ENCODE measurements around the gene TBC1D24.
A peak's percentile ranks its signal among the peaks of the same experiment; 100 is the strongest.
"Not testable (repeated sequence)": the region's sequence is repeated elsewhere in the genome, so short reads cannot be mapped to it uniquely, and the experiment has no call there.

The TBC1D24 gene

GRCh38 chr16:2531696-2532493 is 57.0 kb downstream of the TBC1D24 start:
- in situ Hi-C loops (cut with HindIII; ENCODE audit: low sequenced_read_pairs) = no loop called here
- peak; percentile 87 for DNase-seq (ENCODE audit: low read depth)
- peak overlapping the region; percentile 52 for H3K4me3 ChIP-seq (ENCODE audit: low read depth, low read length)
- TF ChIP-seq, protein P1, sequence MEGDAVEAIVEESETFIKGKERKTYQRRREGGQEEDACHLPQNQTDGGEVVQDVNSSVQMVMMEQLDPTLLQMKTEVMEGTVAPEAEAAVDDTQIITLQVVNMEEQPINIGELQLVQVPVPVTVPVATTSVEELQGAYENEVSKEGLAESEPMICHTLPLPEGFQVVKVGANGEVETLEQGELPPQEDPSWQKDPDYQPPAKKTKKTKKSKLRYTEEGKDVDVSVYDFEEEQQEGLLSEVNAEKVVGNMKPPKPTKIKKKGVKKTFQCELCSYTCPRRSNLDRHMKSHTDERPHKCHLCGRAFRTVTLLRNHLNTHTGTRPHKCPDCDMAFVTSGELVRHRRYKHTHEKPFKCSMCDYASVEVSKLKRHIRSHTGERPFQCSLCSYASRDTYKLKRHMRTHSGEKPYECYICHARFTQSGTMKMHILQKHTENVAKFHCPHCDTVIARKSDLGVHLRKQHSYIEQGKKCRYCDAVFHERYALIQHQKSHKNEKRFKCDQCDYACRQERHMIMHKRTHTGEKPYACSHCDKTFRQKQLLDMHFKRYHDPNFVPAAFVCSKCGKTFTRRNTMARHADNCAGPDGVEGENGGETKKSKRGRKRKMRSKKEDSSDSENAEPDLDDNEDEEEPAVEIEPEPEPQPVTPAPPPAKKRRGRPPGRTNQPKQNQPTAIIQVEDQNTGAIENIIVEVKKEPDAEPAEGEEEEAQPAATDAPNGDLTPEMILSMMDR (IDR thresholded peaks at IDR 0.05; ENCODE audit: low read depth, low read length, missing control alignments) = no peak

GRCh38 chr16:2532494-2533141 is 57.7 kb downstream of the TBC1D24 start:
- TF ChIP-seq, protein P1 (IDR thresholded peaks at IDR 0.05; ENCODE audit: low read depth, low read length, missing control alignments) = no peak
- DNase-seq (ENCODE audit: low read depth) = no peak
- in situ Hi-C loops (cut with HindIII; ENCODE audit: low sequenced_read_pairs) = no loop called here
- H3K4me3 ChIP-seq (ENCODE audit: low read depth, low read length) = peak overlapping the region; percentile 52

- DNase-seq (ENCODE audit: low read depth); in situ Hi-C loops (cut with HindIII; ENCODE audit: low sequenced_read_pairs): not testable (repeated sequence)
Measured at GRCh38 chr16:2533142-2533755, 58.3 kb downstream of the TBC1D24 start.

DNA sequence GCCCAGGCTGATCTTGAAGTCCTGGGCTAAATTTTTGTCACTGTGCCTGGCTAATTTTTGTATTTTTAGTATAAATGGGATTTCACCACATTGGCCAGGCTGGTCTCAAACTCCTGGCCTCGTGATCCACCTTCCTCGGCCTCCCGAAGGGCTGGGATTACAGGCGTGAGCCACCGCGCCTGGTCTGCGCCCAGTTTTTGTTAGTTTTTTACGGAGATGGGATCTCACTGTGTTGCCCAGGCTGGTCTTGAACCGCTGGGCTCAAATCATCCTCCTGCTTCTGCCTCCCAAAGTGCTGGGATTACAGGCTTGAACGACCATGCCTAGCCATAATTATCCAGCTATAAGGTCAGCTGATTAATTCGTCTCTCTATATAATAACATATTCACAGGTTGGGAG is 59.0 kb downstream of the TBC1D24 start:
- TF ChIP-seq, protein P1 (IDR thresholded peaks at IDR 0.05; ENCODE audit: low read depth, low read length, missing control alignments) = no peak
- in situ Hi-C loops (cut with HindIII; ENCODE audit: low sequenced_read_pairs) = no loop called here
- no peak for DNase-seq (ENCODE audit: low read depth)
- no peak overlapping the region for H3K4me3 ChIP-seq (ENCODE audit: low read depth, low read length)

More at GRCh38 chr16:2533142-2533755, 58.3 kb downstream of the TBC1D24 start:
- H3K4me3 ChIP-seq (ENCODE audit: low read depth, low read length) = not testable (repeated sequence)

DNA sequence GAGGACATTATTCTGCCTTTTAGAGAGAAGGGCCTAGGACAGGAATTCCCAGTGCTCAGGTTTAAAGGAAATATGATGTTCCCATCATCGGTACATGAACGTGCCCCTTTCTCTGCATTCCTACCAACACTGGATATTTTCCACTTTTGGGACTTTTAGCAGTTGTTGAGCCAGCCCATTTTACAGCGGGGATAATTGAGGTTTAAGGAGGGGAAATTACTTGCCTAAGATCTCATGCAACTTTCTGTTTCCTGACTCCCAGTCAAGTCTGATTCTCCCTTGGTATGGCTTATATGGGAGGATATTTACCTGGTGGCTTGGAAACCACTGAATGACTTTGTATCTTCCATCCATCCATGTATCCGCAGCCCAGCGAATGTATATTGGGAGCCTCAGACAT is 59.4 kb downstream of the TBC1D24 start:
- H3K4me3 ChIP-seq (ENCODE audit: low read depth, low read length); DNase-seq (ENCODE audit: low read depth); in situ Hi-C loops (cut with HindIII; ENCODE audit: low sequenced_read_pairs): not testable (repeated sequence)

- no peak overlapping the region for H3K4me3 ChIP-seq (ENCODE audit: low read depth, low read length)
- peak; percentile 62 for DNase-seq (ENCODE audit: low read depth)
- TF ChIP-seq, protein P1 (IDR thresholded peaks at IDR 0.05; ENCODE audit: low read depth, low read length, missing control alignments) = no peak
- in situ Hi-C loops (cut with HindIII; ENCODE audit: low sequenced_read_pairs) = no loop called here
Measured at GRCh38 chr16:2535625-2536013, 60.7 kb downstream of the TBC1D24 start.

DNA sequence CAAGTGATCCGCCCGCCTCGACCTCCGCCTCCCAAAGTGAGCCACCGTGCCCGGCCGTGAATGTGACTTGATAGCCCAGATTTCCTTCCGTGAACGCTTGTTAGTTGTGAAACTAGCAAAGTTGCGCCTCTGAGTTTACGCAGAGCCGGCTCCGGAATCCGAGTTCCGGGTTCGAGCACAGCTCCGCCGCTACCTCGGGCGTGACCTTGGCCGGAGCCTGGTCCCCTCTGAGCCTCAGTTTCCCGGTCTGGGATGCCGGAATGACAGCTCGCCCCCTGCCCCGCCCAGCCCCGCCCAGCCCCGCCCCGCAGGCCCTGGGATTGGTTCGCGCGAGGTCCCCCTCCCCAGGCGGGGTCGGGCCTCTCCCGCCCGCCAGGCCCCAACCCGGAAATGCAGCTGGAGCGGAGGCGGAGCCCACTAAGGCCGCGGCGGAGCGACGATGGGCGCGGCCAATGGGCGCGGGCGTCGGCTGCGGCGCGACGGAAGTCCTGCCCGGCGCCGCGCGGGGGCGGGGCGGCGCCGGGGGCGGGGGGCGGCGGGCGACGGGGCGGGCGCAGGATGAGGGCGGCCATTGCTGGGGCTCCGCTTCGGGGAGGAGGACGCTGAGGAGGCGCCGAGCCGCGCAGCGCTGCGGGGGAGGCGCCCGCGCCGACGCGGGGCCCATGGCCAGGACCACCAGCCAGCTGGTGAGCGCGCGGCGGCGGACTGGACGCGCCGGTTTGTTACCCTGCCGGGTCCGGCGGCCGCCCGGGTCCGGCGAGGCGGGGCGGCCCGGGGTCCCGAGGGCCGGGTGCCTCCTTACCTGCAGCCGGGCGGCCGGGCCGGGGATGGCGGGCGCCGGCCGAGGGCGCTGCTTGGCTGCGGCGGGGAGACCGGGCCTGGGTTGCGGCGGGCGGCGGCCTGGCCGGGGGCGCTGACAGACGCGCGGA is 62.8 kb downstream of the TBC1D24 start, which contains the start of gene PDPK1:
Gene PDPK1, plus strand, starts transcription at position 571 of the 929 bp plus-strand sequence. Its CDS starts 92 bp downstream, at position 663.
- TF ChIP-seq, protein P1 (IDR thresholded peaks at IDR 0.05; ENCODE audit: low read depth, low read length, missing control alignments) = no peak
- in situ Hi-C loops (cut with HindIII; ENCODE audit: low sequenced_read_pairs) = no loop called here
- peak; percentile 85 for DNase-seq (ENCODE audit: low read depth)
- H3K4me3 ChIP-seq (ENCODE audit: low read depth, low read length) = peak within 1 kb of the TSS; percentile 50

- peak overlapping the region; percentile 5 for H3K4me3 ChIP-seq (ENCODE audit: low read depth, low read length)
Measured at GRCh38 chr16:2539192-2539844, 64.4 kb downstream of the TBC1D24 start.

More at GRCh38 chr16:2539192-2539844, 64.4 kb downstream of the TBC1D24 start:
- in situ Hi-C loops (cut with HindIII; ENCODE audit: low sequenced_read_pairs); DNase-seq (ENCODE audit: low read depth): not testable (repeated sequence)

Data from astrocyte of the cerebellum (primary cell).